HG03175 (cell line): ENCODE data around the gene KNDC1.
"Not testable (repeated sequence)": the region's sequence is repeated elsewhere in the genome, so short reads cannot be mapped to it uniquely, and the experiment has no call there.

Experiments
- ATAC-seq: cut with Tn5 transposase; IDR thresholded peaks from one replicate; pipeline ENCODE4 v1.9.1; 2021; ENCODE audit warnings: mild to moderate bottlenecking, moderate library complexity; ENCODE audit not compliant: unreplicated experiment

KNDC1 gene

DNA sequence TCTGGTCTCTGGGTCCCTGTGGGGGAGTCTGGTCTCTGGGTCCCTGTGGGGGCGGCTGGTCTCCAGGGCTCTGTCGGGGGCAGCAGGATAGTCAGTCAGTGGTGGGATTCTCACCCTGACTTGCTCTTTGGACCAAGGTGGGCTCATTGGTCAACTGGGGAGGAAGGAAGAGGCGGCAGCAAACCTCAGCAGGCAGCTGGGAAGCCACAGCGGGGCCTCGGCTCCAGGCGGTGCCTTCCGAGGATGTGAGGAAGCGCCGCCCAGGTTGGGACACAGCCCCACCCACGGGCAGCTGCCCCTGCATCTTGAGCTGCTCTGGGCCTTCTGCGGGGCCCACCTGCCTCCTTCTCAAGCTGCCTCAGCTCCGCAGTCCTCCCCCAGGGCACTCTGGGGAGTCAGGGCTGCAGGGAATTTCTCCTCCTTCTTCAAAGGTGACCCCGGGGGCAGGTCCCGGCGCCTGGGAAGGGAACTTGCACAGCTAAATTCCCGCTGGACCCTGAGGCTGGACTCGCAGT lies 20.4 kb upstream of the KNDC1 start:
- ATAC-seq = no peak

DNA sequence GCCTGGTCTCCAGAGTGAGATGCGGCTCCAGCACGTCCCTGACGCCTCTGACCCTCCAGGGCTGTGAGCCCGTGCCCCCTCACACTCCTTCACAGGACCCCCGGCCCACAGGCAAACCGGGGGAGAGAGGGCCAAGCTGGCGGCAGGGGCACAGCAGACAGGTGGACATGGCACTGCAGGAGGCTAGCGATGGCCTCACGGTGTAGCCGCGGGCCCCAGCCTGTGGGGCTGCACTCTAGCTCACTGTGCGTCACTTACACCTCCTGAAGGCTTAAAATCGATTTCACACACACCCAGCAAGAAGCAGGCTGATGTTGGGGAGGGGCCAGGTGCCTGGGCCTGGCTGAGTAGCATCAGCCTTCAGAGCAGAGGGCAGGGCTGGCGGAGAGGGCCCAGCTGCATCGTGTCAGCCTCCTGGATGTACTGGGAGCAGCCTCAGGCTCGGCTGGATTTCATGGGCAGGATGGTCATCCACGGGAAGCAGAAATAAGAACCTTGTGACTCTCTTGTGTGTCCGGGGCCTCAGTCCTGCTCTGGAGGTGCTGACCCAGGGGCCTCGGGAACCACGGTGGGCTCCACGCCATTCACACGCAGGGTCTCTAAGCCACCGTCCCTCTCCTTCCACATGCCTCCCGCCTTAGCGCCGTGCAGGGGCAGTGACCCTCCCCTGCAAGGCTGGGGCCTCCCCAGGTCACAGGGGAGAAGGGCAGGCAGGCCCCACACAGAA lies 19.4 kb upstream of the KNDC1 start:
- ATAC-seq = no peak

- ATAC-seq = no peak
Measured at GRCh38 chr10:133141144-133141957, 18.7 kb upstream of the KNDC1 start.

DNA sequence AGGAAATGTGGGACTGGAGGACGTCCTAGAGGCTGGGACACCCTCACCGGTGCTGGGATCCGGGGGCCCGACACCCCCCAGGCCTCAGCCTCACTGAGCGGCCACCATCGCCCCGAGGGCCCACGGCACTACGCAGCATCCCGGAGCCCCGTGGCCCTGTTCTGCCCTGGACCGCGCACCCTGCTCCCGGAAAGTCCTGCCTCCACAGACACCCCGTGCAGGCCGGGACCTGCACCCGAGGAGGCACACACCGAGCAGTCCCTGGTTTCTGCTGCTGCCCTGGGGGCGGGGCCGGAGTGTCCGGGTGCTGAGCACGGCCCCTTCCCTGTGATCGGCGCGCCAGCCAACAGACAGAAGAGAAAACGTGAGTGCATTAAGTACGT lies 18.1 kb upstream of the KNDC1 start:
- ATAC-seq = no peak

DNA sequence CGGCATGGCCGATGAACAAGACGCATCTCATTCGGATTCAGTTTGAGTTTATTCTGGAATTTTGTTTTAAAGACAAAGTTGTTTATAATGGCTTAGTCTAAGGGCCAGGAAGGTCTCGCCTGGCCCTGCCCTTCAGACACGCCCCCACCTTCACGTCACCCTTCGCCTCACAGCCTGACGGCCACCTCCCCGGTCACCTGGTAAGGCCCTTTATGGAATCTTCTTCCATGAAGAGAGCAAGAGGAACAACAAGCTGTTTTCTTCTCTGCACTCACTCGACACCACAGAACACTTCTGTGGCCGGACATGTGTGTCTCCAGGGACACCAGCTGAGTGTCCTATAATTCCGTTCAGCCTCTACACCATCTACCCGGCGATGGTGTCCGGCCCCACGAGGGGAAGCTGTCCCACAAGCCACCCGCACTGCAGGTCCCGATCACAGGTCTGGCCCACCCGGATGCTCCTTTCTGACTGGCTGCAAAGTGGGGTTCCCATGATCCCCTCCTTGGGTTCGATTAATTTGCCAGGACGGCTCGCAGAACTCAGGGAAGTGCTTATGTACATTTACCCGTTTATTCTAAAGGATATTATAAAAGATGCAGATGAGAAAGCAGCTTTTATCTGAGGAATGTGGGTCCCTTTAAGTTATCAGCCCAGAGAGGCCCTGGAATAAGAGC lies 17.4 kb upstream of the KNDC1 start:
- no peak for ATAC-seq

GRCh38 chr10:133143200-133143533 lies 16.9 kb upstream of the KNDC1 start:
- ATAC-seq = no peak

DNA sequence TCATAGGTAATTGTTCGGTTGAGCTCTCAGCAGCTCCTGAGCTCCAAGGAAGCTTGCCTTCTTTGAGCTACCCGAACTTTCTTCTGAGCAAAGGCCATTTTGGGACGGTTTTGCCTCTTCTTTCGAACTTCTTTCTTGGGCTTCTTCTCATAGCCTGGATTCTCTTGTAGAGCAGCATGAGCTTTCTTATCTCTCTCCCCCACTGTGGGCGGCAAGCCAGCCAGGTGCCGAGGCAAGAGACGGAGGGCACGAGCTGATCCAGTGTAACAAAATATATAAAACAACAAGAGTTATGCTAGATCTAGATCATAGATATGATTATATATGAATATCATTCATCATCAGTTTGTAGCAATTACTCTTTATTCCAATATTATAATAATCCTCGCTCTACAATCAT lies 16.5 kb upstream of the KNDC1 start:
- ATAC-seq = no peak

DNA sequence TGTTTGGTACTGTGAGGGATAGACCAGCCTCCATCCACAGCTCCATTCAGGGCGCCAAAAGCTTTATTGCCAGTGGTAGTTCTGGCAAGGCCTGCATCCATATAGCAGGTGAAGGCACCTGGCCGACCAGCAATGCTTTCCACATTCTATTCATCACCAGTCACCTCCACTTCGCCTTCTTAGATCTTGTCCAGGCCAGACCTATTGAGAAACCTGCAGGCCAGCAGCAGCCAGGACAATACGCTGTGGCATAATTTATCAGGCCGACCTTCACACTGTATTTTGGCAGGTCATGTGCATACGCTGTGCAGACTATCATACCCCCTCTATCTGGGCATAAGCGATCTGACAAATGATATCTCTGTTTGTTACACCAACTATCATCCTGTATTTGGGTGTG lies 15.2 kb upstream of the KNDC1 start:
- no peak for ATAC-seq

- no peak for ATAC-seq
Measured at GRCh38 chr10:133150226-133150625, 9.8 kb upstream of the KNDC1 start.

- ATAC-seq = no peak
Measured at GRCh38 chr10:133150656-133151055, 9.4 kb upstream of the KNDC1 start.

DNA sequence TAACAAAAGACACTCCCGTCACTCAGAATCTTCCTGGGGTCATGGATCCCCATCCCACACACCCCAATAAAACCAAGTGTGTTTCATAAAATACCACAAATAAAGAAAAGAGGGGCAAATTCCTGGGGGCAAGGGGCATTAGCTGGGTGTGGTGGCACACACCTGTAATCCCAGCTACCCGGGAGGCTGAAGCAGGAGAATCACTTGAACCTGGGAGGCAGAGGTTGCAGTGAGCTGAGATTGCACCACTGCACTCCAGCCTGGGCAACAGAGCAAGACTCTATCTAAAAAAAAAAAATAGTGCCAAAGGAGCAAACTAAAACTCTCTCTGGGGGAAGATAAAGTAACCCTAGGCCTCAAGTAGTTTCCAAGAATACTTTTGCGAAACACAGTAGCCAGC lies 8.9 kb upstream of the KNDC1 start:
- not testable (repeated sequence) for ATAC-seq

GRCh38 chr10:133151543-133151972 lies 8.5 kb upstream of the KNDC1 start:
- ATAC-seq = no peak

GRCh38 chr10:133154411-133154810 lies 5.6 kb upstream of the KNDC1 start:
- no peak for ATAC-seq

DNA sequence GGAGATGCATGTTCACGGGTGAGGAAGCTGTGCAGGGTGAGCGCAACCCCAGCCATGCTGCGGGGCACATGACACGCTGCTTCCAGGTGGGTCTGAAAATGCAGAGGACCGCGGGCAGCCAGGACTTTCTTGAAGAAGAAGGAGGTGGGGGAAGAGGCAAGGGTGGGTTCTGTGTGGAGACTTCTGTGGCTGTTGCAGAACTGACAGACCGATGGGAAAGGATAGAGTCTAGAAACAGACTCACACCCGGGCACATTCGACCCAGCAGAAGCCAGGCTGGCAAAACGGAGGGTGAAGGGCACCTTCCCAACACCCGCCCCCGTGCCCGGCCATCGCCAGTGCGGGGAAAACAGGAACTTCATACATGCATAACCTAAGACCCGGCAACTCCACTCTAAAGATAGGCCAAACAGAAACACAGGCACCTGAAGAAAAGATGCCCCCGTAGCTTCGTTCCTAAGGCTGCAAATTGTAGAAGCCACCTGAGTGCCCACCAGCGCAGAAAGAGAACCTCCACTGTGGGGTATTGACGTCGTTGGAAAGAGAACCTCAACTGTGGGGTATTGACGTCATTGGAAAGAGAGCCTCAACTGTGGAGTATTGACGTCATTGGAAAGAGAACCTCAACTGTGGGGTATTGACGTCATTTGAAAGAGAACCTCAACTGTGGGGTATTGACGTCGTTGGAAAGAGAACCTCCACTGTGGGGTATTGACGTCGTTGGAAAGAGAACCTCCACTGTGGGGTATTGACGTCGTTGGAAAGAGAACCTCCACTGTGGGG lies 4.8 kb upstream of the KNDC1 start:
- no peak for ATAC-seq

- no peak for ATAC-seq
Measured at GRCh38 chr10:133156674-133157579, 3.1 kb upstream of the KNDC1 start.

- ATAC-seq = no peak
Measured at GRCh38 chr10:133157662-133158436, 2.2 kb upstream of the KNDC1 start.

GRCh38 chr10:133158437-133158755 lies 1.6 kb upstream of the KNDC1 start:
- ATAC-seq = no peak

GRCh38 chr10:133158756-133159610 lies 1.0 kb upstream of the KNDC1 start:
- ATAC-seq = no peak

DNA sequence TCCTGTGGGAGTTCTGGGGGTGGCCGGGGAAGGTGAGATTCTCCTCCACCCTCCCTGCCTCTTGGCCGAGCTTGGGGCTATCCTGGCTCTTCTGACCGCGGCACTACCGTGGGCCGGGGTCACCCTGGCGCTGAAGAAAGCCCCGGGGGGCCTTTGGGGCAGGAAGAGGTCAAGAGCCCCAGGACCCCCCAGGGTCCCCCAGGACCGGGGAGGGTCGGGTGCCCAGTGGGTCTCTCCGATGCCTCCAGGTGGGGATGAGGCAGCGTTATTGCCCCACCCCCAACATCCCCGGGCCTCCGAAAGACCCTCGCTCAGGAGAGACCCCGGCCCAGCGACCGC lies 439 bp upstream of the KNDC1 start:
- ATAC-seq = no peak
